NCI-H2107 treated with DMSO at 0.1 percent for 48 hours (cell line): ENCODE data around the gene ZBTB3.
A peak's percentile ranks its signal among the peaks of the same experiment; 100 is the strongest.
"Not testable (repeated sequence)": the region's sequence is repeated elsewhere in the genome, so short reads cannot be mapped to it uniquely, and the experiment has no call there.

Experiments used
- DNase-seq: peaks from one replicate; lab custom pipeline; 2025; ENCODE audit not compliant: unreplicated experiment; lab: John Stamatoyannopoulos, UW

Gene ZBTB3

DNA sequence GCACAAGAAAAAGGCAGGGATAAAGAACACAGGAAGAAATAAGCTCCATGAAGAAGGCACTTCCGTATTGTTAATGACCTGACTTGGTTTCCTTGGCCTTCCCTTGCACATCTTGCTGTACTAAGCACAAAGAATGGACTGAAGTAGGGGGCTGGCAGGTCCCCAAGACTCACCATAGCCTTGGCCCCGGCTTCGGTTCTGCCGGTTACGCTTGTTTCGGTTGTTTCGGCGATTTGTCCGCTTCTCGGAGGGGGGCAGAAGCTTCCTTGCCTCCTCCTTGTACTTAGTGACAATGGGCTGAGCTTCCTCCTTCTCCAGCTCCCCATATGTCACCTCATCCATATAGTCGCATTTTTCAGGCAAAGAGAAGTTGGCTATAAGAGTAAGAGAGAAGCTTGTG, 37.1 kb downstream of the ZBTB3 start:
- no peak for DNase-seq

DNA sequence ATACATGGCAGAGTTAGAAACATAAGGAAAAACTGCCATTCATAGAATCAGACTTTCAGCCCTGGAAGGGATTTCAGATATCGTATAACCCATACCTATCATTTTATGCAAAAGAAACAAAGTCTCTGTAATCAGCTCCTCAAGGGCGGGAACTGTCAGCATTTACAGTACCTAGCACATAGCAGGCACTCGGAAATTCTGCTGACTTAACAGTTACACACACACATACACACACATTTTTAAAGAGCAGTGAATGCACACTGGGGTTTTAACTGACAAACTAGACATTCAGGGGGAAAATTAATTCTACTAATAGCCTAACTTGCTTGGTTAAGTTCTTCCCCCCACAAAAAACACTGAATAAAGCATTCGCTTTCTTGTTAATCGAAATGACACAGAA, 37.8 kb downstream of the ZBTB3 start:
- no peak for DNase-seq

DNA sequence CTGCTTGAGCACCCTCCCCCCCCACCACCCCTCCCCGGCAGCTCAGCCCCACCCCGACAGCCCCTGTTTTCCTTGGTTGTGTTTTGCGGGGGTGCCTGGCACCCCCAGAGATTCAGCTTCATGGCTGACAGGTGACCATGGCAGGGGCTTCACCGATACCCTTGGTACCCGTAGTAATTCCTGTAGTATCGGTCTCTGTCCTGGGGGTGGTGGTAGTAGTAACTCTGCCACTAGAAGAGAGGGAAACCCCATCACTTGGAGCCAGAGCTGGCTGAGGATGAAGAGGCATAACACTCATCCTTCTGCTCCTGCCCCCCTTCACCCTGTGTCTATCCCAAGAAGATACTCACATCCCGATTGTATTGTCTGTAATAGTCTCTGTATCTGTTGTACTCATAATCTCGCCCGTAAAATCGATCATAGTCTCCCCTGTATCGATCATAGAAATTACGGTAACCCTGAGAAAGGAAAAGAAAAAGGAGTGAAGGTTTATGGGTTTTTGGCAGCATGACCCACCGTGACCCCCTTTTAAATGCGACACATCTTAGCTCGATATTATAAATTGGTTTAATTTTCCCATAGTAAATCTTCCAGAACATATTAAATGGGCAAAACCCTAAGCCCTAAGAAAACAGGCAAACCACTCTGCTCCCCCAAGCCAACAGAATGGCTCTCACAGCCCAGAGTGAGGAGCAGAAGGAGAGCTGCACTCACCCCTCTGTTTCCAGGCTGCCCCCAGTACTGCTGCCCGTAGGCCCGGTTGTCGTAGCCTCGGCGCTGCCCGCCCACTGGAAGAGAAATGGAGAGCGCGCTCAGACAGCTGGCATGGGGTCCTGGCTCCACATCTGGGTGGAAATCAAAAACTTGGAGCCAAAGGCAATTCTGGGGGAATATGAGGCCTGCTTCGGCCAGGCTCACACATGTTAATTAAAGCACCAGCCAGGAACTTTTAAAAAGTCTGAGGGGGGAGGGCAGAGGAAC, 38.5 kb downstream of the ZBTB3 start:
- no peak for DNase-seq

DNA sequence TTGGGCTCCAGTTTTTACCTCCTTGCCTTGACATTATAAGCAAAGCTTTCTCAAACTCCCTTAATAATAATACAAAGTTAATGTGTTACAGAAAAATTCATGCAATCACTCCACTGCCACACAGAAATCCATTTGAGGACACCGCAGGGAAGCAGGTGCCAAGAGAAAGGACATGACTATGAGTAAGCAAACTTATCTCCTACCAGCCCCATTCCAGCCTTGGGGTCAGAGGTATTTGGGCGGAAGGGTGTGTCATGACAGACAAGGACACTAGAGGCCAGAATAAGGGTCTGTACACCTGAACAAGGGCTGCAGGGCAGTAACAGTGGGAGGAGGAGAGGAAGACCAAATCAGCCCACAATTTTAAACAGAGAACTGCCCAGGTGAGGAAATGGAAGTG, 40.6 kb downstream of the ZBTB3 start:
- DNase-seq, result no peak

DNA sequence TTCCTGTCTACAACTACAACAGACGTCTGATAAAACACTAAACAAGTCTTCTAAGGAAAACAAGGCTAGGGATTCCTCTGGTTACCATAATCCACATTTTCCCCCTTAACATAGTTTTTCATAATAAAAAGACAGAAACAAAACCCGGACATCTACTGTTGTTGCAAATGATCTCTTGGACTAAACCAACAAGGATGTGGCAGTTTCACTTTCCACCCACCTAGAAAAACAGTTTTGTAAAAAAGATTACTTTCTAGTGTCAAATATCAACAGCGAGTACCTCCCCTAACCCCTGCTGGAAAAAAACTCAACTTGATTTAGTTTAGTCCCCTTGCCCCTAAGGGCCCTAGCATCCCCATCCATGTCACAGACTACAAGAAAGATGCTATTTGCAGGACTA, 41.1 kb downstream of the ZBTB3 start:
- no peak for DNase-seq

DNA sequence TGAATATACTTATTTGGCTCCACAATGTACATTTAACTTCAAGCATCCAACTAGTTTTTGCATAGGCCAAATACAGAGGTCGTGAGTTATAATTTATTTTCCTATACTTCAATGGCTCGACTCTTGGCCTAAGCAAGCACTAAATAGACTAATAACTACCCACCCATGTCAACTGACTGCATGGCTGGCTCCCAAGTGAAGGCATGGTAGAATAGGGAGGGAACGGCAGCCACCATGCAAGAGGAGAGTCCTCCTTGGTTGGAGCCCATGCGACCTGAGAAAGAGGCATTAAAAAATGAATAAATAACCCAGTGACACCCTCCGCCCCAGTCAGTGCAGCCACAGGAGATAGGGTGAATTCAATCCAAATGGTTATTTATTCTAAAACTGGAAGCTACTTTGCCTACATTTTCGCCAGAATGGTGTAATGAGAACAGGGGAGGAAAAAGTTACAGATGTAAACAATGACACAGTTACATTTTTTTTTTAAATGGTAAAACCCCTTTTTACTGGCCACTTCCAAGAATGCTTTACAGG, 41.6 kb downstream of the ZBTB3 start:
- DNase-seq, result no peak

DNA sequence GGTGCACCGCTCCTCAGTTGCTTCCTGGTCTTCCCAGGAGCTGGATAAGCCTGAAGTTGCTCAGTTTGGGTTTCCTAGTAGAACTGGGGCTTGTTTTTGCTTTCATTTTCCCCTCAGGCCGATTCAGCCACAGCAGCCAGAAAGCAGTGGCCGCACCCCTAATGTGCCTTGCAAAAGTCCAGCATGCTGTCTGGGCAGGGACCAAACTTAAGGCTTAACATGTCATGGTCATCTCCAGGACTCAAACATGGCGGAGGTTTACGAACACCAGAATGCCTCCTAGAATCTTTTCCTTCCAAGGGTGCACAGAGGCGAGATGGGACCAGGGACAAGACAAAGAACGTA, 44.0 kb downstream of the ZBTB3 start:
- no peak for DNase-seq

DNA sequence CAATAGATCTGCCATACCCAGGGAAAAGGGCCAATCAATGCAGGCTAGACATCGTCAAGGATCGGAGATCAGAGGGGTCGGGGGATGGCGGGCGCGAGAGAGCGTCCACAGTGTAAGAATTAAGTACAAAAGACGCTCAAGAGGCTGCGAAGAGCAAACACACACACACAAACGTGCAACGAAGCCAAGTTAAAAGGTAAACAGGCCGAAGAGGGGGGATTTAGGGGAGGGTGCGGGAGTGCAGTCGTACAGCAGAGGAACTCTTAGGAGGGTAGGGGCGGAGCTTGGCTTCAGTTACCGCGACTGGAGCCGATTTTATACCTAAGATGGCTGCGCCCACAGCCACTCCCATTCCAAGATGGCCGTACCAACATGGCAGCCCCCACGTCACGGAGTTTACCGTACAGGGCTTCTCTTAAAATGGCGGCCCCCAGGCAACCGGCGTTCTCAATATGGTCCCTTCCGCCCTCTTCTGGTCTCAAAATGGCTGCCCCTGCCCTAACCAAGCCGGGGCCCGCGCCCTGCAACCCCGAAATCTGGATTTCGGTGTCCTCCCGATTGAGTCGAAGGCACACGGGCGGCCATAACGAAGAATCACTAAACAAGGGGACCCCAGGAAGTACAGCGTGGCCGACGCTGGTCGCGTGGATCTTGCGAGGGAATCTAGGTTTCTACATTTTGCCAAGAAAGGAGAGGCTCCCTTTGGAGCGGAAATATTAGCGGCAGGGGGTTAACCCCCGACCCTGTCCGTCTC, 44.5 kb downstream of the ZBTB3 start:
- DNase-seq, result peak; percentile 98

DNA sequence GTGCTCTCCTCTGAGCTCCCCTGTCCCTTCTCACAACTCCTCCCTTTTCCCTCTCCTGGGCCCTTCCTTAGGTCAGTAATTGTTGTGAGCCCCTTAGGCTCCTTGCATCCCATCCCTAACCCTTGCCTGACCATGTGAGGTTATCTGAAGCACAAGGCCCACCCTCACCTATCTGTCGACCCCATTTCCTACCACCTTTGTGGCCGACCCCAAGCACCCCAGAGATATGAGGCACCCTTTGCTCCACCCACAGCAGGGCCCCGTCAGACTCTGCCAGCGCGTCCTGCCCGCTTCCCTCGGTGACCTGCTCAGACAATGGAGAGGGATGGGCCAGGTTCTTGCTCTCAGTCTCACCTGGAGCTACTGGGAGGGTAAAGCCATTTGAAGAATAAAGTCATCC, 45.2 kb downstream of the ZBTB3 start:
- DNase-seq, result no peak

DNA sequence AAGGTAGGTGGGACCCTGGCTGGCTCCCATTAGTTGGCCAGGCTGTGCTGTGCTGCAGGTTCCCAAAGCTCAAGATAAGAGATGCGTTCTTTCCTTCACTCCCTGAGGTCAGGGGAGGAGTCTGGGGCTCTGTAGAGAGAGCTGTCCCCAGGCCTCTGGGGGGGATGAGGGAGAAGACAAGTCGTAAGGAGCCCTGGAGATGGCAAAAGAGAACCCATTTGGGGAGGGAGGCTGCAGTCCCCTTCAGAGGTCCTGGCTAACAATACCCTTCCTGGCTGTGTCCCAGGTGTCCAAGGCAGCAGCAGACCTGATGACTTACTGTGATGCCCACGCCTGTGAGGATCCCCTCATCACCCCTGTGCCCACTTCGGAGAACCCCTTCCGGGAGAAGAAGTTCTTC, 45.6 kb downstream of the ZBTB3 start:
- DNase-seq, result no peak

DNA sequence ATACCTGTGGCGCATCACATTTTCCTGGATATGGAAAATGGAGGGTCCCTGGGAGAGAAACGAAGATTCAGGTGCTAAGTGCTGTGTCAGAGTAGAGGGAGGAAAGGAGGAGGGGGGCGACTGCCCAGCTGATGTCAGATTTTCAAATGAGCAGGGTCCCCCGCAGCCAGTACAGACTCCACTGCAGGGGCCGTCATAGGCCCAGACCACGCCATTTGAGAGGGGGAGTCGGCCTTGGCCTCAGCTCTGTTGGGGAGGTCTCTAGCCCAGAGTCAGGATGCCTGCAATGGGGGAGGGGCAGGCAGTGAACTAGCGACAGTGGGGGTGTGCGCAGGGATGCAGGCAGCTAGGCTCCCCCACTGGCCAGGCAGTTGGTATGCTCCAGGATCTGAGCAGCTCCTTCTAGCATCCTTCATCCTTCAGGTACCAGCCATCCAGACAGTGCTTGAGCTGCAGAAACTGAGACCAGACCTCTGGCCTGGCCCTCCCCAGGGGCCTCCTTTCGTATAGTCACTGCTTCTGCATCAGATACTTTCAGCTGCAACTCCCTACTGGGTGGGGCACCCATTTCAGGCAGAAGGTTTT, 46.6 kb downstream of the ZBTB3 start, which contains the start of the genes BSCL2 and GNG3:
BSCL2 (minus strand) TSS at position 148 of the 585 bp plus-strand sequence. CDS start 229 bp downstream, outside the sequence.
GNG3 (plus strand) TSS at position 400 of the 585 bp plus-strand sequence. CDS start 620 bp downstream, outside the sequence.
- no peak for DNase-seq

DNA sequence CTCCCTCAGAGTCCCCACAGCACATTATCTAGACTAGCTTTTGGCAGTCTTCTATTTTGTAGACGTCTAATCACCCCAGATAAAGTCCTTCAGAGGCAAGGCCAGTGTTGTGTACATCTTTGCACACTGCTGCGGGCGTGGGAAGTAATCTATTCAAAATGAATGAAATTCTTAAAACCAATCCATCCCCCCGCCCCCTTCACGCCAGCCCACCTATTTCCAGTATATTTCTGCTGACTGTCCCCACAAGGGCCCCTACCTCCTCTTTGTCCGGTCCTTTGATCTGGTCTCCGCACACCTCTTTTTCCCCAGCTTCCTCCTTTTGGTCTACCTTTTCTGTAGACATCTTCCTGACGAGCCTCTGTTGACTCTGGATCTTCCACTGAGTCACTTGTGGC, 47.1 kb downstream of the ZBTB3 start:
- DNase-seq, result no peak

DNA sequence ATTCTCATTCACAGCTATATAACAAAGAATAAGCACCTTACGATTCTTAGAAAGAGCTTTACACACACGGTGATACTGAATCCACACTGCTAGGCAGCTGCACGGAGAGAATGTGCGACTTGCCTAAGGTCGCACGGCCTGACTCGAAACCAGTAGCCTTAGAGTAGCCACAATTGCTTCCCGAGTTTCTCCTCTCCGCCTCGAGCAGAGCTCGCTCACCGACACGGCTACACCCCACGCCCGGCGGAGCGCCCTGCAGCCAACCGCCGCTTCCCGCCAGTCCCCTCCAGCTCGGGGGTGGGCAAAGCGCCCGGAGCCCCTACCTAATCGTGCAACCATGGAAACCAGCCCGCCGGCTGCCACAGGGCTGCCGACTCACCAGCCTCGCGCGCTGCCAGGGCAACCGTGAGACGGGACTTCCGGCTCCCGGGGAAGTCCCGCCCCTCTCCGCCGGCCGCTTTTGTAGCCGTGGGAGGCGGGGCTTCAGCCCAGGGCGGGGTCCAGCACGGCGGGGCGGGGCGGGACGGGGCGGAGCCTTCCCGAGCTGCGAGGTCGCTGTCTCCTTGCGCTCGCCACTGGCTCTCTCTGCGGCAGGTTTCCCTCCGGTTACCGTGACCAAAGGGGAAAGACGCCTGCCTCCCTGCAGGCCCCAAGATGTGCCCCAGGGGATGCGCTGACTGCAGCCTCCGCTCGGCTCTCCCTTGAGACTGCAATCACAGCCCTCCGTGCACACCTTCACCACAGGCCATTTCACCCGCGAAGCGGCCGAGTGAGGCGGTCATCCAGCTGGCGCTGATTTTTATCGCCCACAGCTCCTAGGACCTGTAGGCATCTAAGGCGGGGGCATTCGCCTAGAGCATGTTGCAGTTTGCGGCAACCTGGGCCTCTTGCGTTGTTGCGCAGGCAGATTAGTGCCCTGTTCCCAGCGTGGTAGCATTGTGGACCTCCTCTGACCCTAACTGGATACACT, 47.8 kb downstream of the ZBTB3 start:
- DNase-seq, result peak; percentile 78

DNA sequence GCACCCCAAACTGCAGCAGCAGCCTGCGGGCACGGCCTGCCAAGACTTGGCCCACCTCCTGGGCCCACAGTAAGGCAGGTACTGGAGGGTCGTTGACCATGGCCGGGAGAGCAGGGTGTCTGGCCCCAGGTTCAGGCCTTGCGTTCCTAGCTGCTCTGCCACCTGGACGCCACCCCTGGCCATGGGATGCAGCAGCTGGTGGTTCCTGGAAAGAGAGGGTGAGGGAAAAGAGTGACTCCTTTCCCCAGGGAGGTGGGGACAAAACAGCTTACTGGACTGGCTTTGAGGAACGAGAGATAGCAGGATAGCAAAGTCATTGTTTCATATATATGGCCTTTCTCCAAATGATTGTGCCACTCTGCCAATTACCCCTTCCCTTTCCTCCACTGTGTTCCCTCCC, 48.5 kb downstream of the ZBTB3 start:
- DNase-seq, result no peak

DNA sequence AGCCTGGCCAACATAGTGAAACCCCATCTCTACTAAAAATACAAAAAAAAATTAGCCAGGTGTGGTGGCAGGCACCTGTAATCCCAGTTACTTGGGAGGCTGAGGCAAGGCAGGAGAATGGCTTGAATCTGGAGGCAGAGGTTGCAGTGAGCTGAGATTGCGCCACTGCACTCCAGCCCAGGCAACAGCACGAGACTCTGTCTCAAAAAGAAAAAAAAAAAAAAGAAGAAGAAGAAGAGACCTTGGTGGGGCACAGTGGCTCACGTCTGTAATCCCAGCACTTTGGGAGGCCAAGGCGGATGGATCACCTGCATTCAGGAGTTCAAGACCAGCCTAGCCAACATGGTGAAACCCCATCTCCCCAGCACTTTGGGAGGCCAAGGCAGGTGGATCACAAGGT, 50.0 kb downstream of the ZBTB3 start:
- not testable (repeated sequence) for DNase-seq

DNA sequence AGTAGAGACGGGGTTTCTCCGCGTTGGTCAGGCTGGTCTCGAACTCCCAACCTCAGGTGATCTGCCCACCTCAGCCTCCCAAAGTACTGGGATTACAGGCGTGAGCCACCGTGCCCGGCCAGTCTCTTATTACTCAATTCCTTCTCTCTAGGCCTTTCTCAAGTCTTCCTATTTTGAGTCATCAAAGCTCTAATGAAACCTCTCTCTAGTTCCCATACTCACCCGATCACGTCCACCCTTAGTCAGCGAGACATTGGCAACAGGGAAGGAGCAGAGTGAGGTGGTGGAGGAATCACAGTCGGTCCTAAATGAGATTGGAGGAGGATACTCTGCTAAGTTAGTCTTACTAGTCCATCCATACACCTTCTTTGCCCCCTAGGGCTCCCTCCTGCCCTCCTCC, 51.7 kb downstream of the ZBTB3 start:
- DNase-seq, result no peak
